ENCODE measurements around the gene ACTRT3.

Gene ACTRT3

DNA sequence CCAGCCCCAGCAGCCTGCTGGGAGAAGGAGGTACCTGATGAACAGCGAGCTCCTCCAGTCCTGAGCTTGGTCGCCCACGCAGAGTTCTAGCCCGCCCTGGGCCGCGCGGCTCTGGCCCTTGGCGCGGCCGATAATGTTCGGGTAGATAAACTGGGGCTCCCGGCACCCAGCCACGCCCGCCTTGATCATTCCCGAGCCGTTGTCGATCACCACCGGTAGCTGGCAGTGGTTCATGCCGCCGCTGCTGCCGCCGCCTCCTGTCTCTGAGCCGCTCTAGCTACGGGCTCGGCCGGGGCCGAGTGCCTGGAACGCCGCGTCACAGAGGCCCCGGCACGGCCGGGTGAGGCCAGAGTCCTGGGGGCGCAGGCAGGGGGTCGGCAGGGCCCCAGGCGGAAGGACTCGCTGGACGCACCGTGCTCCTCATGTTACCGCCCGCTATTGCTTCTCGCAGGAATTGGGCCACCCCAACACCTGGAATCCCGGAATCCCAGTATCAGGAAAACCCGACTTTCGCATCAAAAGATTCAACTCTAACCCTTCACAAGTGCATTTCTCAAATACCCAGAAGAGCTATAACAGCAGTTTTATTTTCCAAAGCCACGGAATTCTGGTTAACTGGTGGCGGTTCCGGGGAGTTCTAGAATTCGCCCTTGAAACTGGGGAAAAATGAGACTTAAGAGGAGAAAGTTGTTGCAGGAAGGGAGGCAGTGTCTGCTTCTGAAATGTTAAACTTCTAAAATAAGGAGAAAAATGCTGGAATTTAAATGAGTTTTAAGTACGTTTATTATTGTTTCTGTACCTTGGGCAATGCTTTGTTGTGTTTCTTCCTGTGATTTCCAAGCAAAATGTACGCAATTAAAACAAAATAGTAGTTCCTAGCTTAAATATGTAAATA, at the start of gene ACTRT3:
TSS of gene ACTRT3 (minus strand) at position 275 of the 895 bp plus-strand sequence. CDS start at position 234, 41 bp downstream.
- DNase-seq, result peak; percentile 66

DNA sequence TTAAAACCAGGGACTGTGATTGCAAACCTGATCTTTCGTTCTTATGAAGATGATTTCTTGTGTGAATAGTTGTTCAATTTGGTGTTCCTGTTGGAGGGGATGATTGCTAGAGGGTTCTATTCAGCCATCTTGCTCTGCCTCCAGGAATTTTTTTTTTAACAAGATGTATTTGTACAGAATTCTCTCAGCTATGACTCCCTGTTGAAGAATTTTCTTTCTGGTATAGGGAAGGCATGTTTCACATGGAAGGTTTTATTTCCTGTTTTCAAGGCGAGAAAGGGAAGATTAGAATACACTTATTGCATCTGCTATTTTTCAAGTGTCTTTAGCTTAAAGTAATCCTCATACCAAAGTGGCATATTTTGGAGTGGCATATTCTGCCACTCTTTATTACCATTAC, 49.0 kb upstream of the ACTRT3 start:
- peak; percentile 54 for DNase-seq

DNA sequence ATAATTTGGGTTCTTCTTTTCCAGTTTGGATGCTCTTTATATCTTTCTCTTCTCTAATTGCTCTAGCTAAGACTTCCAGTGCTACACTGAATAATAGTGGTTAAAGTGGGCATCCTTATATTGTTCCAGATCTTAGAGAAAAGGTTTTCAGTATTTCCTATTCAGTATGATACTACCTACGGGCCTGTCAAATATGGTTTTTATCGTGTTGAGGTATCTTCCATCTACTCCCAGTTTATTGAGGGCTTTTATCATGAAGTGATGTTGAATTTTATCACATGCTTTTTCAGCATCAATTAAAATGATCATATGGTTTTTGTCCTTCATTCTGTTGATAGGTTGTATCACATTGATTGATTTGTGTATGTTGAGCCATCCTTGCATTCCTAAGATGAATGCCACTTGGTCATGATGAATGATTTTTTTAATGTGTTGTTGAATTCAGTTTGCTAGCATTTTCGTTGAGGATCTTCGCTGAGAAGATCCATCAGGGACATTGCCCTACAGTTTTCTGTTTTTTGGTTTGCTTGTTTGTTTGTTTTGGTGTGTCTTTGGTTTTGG, 46.3 kb upstream of the ACTRT3 start:
- DNase-seq, result no peak

DNA sequence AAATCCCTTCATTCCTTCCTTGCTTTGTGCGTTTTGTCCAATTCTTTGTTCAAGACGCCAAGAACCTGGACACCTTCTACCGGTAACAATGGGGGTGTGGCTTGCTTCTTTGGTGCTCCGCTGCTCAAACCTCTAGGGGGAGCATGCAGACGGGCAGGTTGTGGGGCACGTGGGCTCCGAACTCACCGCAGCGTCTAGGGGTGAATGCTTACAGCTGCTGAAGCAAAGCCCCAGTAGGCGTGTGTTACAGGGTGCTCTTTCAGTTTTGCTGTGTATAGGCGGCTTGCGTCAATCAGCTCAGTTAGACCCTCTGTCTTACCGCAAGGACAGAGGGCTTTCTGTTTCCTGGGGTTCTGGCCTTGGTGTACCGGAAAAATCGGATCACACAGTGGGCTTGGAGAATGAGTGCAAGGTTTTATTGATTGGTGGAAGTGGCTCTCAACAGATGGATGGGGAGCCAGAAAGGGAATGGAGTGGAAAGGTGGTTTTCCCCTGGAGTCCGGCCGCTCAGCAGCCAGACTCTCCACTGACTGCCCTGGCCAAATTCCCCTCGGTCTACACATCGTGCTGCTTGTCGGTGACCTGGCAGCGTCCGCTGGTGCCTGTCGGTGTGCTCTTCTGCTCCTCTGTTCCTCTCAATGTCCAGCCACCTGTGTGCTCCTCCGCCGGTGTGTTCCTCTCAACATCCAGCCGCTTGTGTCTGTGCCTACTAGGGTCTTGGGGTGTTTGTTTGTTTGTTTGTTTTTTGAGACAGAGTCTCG, 44.6 kb upstream of the ACTRT3 start:
- DNase-seq, result peak; percentile 16

DNA sequence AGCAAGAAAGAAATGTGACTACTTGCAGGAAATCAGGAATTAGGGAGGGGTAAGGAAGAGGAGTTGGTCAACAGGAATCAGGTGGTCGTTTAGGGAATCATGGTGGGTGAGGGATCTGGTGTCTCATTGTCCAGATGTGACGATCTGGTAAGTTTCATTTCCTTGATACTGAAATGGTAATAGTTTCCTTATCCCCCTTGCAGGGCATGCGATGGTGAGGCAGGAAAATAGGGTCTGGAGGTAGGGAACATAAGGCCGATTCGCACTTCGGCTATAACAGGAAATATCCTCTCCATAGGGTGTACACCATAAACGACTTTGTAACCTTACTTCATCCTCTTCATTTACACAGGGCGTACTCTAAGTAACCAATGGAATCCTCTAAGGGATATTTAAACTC, 43.9 kb upstream of the ACTRT3 start:
- DNase-seq, result no peak

DNA sequence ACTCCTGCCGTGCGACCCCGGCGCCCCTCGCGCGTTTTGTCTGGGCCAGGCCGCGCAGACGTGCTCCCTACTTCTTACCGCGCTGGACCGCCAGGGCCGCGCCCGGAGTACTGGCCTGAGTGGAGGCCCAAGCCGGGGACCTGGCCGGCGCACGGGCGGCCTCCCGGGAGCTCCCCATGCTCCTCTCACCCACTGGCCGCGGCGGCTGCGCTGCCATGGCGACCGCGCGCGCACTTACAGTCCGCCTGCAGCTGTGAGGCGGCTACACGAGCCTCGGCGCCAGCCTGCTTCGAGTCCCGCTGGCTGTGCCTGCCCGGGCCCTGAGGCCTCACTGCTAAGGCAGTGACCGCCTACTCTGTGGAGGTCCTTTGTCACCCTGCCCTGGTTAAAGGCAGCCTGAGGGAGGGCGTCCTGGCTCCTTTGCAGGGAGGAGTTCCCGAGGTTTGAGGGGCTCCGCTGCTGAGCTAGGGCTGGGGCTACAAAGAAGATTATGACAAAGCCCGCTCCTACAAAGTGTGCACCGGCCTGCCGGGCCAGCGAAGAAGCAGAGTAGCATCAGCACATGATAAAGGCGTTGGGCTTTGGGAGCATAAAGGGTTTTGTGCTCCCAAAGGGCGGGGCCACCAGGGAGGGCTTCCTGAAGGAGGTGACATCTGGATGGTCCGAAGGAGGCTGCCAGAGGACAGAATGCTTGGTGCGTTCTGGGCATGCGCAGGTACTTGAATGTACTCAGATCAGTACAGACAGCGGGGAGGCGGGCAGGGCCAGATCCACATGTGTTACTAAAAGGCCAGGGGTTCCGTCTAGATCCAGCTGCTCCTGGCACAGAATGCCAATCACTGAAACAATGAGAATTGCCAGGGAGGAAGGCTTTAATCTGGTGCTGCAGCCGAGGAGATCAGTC, 43.2 kb upstream of the ACTRT3 start, which contains the start of the genes LRRC34 and LRRIQ4:
TSS of gene LRRC34 (minus strand) at position 573 of the 904 bp plus-strand sequence. CDS start at position 217, 356 bp downstream.
TSS of gene LRRIQ4 (plus strand) at position 539 of the 904 bp plus-strand sequence. CDS start 9,052 bp downstream, outside the sequence.
- DNase-seq, result peak; percentile 78

DNA sequence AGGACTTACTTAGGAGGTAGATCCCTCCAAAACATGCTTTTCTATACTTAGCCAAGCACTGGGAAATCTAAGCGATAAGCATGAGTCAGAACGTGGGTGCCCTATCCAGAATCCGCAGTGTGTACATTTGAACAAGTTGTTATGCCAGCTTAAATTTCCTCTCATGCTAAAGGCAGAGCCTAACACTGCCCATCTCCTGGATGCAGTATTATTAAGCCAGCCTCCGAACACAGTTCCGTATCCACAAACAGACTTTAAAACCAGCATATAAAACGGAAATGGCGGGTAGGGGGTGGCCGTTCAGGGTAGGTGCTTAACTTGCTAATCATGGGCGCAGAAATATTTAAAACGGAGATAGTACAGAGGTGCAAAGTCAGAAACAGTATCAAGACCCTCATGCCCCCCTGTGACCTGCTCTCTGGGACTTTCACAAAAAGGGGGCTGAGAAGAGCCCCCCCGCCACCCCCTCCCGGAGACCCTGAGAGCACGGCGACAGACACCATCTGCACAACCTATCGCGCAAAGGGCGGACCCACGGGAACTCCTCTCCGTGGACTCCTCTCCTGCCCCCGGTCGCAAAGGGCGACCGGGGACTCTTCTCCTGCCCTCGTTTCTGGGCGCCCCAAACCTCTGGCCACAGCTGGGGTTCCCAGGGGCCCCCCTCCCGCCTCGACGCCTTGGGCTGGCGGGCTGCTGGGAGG, 42.4 kb upstream of the ACTRT3 start:
- DNase-seq, result peak; percentile 76

DNA sequence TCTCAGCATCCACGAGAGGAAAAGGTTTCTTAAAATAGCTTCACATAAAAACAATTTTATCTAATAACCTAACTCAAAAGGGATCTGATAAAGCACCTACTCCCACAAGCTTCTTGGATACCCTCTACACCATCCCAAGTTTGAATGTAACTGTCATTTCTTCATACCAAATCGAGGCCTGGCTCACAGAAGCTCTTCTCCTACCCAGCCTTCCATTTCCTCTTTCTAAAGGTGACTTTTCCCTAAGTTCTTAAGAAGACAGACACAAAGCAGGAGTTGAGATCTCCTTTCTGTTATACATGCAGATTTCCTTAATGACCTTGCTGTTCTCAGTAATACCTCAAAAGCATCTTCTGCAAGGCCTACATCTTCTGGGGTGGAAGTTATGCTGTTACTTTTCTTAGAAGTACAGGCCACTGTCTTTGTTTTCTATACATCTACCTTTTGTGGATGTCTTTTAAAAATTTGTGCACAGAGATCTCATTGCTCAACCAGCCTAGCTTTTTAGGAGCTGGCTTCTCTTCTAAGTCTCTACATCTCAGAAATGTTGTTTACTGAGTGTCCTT, 40.0 kb upstream of the ACTRT3 start:
- no peak for DNase-seq

DNA sequence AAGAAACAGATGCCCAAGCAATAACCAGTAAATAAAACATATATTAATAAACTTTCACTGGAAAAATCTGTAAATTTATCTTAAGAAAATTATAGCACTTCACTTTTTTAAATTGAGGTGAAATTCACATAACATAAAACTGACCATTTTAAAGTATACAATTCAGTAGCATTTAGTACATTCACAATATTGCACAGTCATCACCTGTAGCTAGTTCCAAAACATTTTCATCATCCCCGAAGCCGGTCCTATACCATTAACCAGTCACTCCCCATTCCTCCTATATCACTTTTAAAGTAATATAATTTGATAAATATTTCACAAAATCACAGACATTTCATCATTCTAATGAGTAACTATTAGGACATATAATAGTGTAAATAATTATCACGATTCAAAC, 35.3 kb upstream of the ACTRT3 start:
- no peak for DNase-seq

DNA sequence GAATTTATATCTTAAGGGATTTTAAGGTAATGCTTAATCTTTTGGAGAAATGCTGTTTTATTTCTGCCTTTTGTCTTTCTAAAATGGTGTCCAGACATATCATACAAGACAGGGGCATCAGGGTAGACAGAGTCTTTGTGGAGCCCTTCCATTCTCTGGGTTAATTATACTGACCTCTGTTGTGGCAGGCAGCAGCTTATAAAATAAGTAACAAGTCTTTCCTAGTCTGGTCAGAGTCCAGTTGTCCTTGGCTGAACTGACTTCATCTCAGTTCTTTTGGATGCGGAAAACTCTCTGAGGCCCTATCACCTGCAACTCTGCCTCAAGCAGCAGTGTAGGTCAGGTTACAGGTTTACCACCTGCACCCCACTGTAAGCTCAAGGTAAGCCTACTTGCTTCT, 23.0 kb upstream of the ACTRT3 start:
- DNase-seq, result no peak

DNA sequence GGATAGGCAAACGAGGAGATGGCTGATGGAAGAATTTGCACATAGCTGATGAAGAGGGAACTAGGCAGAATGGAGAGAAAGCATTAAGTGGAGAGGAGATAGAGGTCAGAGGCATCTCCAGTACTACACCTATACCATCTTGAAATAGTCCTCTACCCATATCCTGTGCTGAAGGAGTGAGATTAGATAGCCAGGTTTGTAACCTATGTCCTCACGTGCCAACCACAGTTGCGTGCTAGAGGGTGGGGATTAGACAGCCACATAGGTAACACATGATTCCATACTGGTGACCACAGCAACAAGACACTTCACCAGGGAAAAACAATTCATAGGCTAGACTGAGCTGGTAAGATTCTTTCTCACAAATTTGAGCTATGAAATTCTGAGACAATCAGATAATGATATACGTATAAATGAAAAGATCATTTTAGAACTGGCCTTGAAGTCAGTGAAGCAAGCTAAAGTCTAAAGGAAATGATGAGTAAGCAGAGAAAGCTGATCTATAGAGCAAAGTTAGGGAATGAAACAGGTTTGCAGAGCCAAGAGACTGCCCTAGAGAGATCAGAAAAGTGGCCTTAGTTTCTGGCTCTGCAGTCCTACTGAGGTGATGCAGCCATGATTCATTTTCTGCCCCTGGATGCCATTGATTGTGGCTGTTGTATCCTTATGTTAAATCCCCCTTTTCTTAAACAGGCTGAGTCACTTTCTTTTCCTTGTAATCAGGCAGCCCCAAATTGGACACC, 21.5 kb upstream of the ACTRT3 start:
- peak; percentile 31 for DNase-seq

DNA sequence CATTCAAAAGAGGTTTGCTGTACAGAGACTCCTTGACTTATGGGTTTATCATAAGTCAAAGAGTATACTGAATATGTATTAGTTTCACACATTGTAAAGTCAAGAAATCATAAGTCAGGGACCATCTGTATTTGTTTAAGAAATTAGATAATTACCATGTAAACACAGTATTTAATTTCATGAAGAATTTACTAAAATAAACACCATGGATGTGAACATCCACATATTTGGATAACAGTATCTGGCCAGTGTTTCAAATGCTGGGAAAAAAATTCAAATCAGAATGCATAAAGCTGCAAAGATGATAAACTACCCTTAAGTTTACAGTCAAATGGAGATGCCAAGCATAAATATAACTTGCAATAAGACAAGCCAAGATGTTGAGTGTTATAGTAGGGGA, 20.9 kb upstream of the ACTRT3 start:
- DNase-seq, result no peak

DNA sequence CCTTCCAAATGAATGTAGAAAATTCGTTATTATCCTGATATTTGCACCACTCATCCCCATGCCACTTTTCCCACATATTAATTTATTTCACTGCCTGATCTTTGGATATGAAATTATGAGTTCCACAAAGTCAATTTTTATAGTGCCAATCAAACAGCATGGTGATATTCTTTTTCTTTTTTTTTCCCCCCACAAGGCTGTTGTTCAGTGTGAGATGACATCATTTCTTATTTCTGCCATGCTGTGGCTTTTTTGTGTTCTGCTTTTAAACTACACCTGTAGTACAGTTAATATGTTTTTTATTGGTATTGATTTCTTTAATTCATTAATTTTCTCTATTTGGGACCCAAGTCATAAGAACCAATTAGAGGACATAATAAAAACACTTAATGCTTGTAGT, 18.4 kb upstream of the ACTRT3 start:
- DNase-seq, result no peak

DNA sequence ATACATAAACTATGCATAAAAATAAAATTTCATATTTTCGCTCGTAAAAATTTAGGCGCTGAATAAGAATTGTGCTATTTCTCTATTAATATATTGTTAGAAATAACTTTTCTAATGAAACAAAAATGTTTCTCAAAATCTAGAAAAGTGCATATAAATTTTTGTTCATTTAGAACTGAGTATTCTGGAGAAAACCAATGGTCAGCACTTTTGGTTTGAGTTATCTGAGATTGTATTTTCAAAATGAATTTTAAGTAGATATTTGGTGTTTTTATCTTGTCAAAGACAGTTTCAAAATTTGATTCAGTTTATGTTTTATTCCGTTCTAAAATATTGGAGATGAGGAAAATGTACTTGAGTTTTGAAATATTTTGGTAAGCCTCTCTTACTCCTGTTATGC, 17.8 kb upstream of the ACTRT3 start:
- DNase-seq, result no peak

DNA sequence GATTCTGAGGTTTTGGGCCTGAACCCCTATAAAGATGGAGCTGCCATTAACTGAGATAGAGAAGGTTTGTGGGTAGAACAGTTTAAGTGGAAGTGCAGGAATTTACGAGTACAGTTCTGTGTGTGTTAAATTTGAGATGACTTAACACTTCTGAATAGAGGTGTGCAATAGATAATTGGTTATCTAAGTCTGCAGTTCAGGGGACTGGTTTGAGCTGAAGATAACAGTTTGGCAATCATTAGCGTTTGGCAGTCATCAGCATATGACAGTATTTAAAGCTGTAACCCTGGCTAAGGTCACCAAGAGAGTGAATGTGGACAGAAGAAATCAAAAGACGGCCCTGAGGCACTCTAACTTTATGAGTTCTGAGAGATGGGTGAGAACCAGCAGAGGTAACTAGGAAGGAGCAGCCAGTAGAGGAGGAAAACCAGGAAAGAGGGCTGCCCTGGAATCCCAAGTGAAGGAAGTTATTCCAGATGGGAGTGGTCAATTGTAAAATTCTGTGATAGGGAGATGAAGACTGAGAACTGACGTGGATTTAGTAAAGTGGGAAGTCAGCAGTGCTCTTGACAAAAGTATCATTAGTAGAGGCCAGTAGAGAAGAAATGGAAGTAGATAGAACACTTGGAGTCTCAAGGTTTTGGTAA, 12.0 kb upstream of the ACTRT3 start:
- no peak for DNase-seq

DNA sequence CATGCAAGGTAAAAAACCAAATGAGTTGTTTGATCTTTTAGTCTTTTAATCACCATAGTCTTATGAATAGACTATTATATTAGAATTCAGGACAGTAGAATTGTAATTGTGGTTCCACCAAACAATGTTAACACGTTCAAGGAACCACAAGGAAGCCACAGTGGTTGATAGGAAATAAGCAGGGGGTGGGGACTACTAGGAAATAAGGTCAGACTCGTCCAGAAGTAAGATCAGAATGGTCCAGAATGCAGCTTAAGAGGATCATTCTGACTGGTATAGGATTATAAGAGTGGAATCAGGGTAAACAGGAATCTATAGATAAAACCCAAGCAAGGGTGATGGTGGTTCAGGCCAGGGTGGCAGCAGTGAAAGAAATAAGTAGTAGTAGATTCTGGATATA, 11.4 kb upstream of the ACTRT3 start:
- no peak for DNase-seq

DNA sequence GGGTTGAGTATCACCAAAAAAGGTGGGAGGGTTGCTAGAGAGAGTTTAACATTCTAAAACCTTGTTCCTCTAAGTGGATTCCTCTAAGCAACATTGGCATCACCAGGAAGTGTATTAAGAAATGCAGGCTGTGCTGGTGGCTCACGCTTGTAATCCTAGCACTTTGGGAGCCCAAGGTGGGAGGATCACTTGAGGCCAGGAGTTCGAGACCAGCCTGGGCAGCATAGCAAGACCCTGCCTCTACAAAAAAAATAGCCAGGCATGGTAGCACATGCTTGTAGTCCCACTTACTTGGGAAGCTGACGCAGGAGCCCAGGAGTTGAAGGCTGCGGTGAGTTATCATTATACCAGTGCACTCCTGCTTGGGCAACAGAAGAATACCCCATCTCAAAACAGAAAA, 8.5 kb upstream of the ACTRT3 start:
- no peak for DNase-seq

DNA sequence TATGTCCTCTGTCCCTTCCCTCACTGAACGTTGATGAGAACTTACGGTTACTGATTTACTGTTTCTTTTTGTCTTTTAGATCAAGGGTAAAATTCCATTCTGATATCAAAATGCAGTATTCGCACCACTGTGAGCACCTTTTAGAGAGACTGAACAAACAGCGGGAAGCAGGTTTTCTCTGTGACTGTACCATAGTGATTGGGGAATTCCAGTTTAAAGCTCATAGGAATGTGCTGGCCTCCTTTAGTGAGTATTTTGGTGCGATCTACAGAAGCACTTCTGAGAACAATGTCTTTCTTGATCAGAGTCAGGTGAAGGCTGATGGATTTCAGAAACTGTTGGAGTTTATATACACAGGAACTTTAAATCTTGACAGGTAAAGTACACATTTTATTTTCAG, 4.8 kb upstream of the ACTRT3 start:
- no peak for DNase-seq

DNA sequence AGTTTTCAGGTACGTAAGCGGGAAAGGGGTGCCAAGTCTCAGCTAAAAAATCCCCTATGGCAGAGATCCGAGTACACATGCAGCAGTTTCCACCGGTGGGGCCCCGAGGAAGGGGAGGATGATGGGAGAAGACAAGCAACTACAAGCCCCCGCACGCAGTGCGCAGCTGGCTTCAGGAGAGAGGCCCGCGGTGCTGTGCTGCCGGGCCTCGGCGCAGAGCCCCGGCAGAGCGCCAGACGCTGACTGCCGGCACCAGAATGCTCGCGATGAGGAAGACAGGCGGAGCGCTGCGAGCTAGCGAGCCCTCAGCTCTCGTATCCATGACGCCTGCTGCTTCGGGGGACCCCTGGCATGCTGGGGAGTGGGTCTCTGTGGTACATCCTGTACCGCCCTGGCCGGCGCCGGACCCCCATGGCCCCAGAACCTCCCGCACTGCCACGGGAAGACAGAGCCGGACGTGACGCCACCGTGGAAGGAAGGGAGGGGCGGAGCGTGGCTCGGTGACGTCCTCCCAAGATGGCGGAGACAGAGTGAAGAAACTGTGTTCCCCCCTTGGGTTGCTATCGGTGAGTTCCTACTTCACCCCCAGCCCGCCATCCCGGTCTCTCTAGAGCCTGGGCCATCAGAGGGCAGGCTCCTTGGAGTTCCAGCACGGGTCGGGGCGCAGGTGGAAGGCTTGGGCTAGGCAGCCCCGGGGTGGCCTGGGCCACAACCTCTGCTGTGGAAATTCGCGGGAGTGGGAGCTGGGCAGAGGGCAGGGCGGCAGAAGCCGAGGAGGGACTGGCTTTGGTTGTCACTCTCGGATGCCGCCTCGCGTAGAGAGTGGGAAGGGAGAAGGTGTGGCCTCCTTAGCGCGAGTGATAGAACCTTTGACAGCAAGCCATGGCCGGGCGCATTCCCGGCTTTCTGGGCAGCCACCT, 3.8 kb upstream of the ACTRT3 start, which contains the start of gene MYNN:
TSS of gene MYNN (plus strand) at position 500 of the 920 bp plus-strand sequence. CDS start 900 bp downstream, outside the sequence.
- peak; percentile 90 for DNase-seq
